Activated T-helper 2 cell treated with anti-CD3 and anti-CD28 coated beads, Interferon-gamma antibody, Interleukin-2, Interleukin-4, amounts not matched to agents 10 μg/mL and 5 μg/mL and 100 μg/mL, durations not matched to agents 14 hours and 24 hours and 36 hours (primary cell): ENCODE measurements around the gene GAP43. TPM values are rescaled to one million over a fixed set of nuclear protein-coding genes. Genes with fewer than 3 reads are reported as not detected.

Source experiments
- DNase-seq: peaks from one replicate; pipeline ENCODE4 v3.0.0; 2021; ENCODE audit warnings: low spot score
- H3K27ac Mint-ChIP-seq: one replicate; pipeline ENCODE4 v1.8.0; 2021; ENCODE audit warnings: mixed read lengths
- H3K27me3 Mint-ChIP-seq: one replicate; pipeline ENCODE4 v1.8.0; 2021; ENCODE audit warnings: low read depth, mixed read lengths
- H3K36me3 Mint-ChIP-seq: one replicate; pipeline ENCODE4 v1.8.0; 2021; ENCODE audit warnings: low read depth, mixed read lengths
- H3K4me1 Mint-ChIP-seq: one replicate; pipeline ENCODE4 v1.8.0; 2021; ENCODE audit warnings: low read depth, mixed read lengths
- H3K4me3 Mint-ChIP-seq: one replicate; pipeline ENCODE4 v1.8.0; 2021; ENCODE audit warnings: low read depth, mild to moderate bottlenecking, moderate library complexity, mixed read lengths
- H3K9me3 Mint-ChIP-seq: one replicate; pipeline ENCODE4 v1.8.0; 2021; ENCODE audit warnings: mixed read lengths
- intact Hi-C: fragments of 100-400 bp; cut with micrococcal nuclease; formaldehyde crosslinking; loops from one replicate; pipeline ENCODE4 v1.15.1; 2023
- total RNA-seq: library from RNA; stranded (reverse); gene quantifications from 2 replicates; pipeline ENCODE4 v1.2.3, GENCODE V29; 2022

Gene GAP43
- total RNA-seq, 1 donor from 2014 or later: not detected

- Mint-ChIP-seq H3K4me3 (no peak overlapping the region), H3K4me1 (no peaks in the 10 kb centered on the region), H3K36me3 (no peaks in the 10 kb centered on the region), H3K27ac (no peak overlapping the region), H3K9me3 (no peaks in the 10 kb centered on the region), H3K27me3 (peaks cover 18% of the 10 kb centered on the region)
- DNase-seq: no peak
- intact Hi-C loops: no loop called here
These were observed 145.4 kb downstream of the GAP43 start for GRCh38 chr3:115768661-115769060.
